GM21529 (cell line): ENCODE measurements around the gene IFRD2.

Experiments used
- ATAC-seq: cut with Tn5 transposase; IDR thresholded peaks from one replicate; pipeline ENCODE4 v1.9.1; 2021; ENCODE audit not compliant: unreplicated experiment

Gene IFRD2, protein sequence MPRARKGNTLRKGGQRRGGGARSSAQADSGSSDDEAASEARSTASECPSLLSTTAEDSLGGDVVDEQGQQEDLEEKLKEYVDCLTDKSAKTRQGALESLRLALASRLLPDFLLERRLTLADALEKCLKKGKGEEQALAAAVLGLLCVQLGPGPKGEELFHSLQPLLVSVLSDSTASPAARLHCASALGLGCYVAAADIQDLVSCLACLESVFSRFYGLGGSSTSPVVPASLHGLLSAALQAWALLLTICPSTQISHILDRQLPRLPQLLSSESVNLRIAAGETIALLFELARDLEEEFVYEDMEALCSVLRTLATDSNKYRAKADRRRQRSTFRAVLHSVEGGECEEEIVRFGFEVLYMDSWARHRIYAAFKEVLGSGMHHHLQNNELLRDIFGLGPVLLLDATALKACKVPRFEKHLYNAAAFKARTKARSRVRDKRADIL

DNA sequence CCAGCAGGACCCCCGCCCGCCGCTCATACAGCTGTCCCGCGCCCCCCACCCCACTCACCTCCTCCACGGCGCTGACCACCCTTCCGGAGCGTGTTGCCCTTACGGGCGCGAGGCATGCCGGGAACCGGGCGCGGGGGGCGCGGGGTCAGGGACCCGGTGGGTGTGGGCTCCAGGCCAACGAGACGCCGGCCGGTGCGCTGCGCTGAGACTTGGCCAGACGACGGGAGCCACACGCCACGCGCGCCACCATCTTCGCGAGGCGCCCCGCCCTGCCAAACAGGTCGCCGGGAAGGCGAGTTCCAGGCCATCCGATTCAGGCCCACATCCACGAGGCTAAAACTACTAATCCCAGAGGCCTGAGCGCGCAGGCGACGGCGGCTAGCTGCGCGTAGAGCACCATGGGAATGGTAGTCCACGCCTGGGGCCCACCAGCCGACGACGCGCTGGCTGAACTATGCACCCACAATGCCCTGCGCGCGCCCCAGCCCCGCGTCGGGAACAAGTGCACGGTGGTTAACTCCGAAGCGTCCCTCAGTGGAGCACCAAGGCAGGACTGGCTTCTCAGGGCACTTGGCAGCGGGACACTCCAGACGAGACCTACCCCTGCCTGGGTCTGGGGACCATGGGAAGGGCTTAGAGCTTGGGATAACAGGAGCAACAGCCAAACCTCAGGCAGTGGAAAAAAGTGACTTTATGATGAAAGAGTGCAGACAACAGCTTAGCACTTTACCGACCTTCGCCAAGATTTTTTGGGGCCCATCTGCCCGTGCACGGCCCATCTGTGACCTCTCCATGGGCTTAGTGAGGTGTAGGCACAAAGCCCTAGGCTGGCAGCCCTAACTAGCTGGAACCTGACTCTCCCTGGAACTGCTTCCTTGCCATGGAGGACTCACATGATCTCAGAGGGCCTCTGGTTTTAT is at the start of gene IFRD2:
TSS of gene IFRD2 (minus strand) at position 271 of the 920 bp plus-strand sequence. CDS start at position 116, 155 bp downstream.
- ATAC-seq = peak; percentile 94

DNA sequence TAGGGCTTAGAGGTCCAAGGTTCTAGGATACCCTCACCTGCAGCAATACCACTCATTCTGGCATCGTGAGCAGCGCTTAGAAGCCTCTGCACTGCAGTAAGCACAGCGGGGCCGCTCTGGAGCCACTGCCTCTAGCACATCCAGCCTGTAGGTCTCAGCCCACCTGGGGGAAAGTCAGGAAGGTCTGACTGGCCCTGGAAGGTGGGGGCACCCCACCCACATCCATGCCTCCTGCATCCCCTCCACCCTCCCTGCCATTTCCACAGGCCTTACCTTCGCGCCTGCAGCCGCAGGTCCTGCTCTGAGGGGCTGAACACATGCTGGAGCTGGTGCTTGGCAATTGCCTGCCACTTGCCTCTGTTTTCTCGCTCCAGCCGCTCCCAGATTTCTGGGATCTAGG is 49.3 kb upstream of the IFRD2 start:
- ATAC-seq = no peak

DNA sequence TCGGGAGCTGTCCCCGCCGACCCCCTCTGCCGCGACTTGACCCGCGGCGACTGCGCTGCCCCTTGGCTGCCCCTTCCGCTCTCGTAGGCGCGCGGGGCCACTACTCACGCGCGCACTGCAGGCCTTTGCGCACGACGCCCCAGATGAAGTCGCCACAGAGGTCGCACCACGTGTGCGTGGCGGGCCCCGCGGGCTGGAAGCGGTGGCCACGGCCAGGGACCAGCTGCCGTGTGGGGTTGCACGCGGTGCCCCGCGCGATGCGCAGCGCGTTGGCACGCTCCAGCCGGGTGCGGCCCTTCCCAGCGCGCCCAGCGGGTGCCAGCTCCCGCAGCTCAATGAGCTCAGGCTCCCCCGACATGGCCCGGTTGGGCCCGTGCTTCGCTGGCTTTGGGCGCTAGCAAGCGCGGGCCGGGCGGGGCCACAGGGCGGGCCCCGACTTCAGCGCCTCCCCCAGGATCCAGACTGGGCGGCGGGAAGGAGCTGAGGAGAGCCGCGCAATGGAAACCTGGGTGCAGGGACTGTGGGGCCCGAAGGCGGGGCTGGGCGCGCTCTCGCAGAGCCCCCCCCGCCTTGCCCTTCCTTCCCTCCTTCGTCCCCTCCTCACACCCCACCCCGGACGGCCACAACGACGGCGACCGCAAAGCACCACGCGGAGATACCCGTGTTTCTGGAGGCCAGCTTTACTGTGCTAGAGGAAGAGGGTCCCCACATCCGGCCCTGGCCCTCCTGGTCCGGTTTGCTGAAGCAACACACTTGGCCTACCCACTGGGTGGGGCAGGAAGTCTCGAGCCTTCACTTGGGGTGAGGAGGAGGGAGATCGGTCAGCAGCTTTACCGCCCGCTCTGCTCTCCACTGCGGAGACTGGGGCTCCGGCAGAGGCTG is 48.5 kb upstream of the IFRD2 start, which contains the start of gene RASSF1:
TSS of gene RASSF1 (minus strand) at position 389 of the 882 bp plus-strand sequence. CDS start at position 358, 31 bp downstream.
- ATAC-seq = peak; percentile 24

DNA sequence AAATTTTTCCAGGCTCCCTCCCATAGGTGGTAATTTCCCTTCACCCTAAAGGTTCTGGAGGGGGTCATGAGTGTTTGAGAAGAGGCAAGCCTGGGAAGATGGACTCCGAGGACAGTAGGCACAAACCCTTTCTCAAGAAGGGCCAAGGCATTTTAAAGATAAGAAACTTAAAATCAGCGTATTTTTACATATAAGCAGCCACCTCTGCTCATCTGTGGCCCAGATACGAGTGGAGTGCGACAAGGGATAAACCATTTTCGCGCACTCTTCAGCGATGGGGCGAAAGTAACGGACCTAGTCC is 47.9 kb upstream of the IFRD2 start:
- no peak for ATAC-seq

DNA sequence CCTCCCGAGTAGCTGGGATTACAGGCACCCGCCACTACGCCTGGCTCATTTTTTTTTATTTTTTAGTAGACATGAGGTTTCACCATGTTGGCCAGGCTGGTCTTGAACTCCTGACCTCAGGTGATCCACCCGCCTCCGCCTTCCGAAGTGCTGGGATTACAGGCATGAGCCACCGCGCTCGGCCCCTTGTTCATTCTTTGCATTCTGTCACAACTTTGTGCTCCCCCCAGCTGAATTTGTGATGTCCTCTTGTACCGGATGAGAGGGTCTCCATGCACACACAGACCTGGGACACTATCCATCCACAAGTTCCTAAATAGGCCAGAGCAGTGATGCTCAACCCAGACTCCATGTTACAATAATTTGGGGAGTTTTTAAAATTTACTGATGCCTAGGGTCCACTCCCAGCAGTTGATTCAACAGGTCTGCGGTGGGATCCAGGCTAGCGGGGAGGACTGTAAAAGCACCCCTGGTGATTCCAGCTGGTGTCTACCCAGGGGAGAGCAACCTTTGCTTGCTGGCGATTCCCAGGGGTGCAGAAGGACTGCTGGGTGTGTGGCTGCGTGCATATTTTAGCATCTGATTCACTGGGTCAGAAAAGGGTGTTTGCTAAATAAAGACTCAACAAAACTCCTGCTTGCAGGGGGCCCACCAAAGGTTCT is 47.4 kb upstream of the IFRD2 start:
- ATAC-seq = no peak

DNA sequence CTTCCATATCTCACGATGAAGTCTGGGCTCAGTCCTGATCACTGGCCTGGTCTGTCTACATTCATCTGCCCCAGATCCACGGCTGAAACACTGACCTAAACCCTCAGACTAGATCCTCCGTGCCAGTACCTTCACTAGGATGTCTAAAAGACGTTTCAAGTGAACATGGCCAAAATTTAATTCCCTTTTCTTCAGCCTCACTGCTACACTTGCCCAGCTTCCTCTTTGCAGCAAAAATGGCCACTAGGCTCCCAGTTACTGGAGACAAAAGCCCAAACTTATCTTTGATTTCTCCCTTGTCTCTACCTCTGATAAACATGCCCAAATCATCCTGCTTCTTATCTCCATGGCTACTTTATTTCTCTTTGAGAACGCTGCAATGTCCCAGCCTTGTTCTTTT is 46.7 kb upstream of the IFRD2 start:
- ATAC-seq = no peak

DNA sequence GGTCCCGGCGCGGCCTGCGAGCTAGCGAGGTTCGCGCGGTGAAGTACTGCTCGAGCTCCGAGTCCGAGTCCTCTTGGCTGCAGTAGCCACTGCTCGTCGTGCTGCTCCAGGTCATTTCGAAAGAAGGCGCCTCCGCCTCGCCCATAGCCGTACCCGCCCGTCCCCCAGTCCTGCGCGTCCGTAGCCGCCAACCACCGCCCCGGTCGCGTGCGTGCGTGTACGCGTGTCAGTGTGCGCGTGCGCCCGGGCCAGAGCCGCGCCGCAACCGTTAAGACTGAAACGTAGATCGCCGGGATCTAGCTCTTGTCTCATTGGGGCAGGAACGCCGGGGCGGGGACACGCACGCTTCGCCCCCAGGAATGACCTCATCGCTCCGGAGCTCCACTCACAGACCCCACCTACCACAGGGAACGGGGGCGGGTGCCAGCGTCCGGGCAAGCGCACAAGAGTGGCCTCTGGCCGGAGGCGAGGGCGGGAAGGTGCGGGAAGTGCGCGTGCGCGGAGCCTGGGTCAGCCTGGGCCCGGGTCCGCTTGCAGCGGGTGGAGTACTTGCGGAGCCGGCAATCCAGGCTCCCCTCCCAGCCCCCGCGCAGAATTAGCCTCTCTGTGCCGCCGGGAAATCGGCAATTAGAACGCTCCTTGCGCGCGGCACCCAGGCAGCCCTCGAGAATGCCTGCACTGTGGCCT is 45.1 kb upstream of the IFRD2 start:
- ATAC-seq = peak; percentile 67

DNA sequence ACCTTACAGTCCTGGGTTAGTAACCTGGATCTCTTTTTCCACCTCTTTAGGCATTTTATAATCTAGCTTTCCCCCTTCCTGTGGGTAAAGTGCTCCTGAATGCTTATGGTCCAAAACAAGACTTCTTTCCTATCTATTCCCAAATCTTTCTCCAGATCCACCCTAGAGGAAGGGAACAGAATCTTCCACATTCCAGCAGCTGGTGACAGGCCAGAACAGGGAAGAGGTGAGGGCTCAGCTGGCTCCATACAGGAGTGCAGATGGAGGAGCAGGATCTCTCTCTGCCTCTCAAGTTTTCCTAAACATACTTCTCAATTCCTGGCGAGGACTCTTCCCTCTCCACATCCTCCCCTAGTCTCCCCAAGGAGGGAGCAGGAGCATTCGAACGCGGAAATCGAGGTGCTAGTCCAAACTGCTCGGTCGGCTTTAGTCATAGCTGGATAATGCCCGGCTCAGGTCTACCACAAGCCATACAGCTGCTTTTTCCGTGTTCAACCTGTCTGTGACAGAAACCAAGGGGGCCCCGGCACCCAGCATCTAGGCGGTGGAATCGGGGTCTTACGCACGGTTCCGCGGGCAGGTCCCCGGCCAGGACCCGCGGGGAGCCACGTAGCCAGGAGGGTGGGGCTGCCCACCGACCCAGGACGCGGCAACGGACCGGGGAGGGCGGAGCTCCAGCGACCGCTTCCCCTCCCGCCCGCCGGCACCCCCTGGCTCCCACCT is 44.4 kb upstream of the IFRD2 start:
- peak; percentile 22 for ATAC-seq

DNA sequence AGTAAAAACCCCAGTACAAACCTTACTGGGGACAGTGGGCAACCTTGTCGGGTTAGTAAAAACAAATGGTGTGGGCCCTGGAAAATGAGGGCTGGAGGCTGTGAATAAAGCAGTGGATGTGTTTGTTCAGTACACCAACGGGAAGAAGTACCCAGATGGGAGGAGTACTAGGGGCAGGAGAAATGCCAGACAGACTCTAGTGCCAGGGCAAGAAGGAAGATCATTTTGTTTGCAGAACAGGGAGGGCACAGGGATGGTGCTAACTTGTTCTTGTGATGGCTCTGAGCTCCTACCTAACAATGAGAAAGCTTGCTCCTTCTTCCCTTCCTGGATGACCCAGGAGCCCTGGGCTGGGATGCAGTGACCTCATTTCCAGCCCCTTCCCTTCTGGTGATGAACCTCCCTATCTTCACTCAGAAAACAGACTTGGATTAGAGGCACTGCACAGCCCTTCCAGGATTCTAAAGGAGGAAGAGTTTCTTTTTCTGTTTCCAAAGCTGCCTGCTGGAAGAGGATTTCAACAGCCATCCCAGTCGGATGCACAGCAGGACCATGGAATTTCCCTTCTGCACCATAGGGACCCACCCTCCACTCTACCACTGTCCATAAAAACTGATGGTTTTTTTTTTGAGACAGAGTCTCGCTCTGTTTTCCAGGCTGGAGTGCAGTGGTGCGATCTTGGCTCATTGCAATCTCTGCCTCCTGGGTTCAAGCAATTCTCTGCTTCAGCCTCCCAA is 42.3 kb upstream of the IFRD2 start:
- ATAC-seq = no peak

DNA sequence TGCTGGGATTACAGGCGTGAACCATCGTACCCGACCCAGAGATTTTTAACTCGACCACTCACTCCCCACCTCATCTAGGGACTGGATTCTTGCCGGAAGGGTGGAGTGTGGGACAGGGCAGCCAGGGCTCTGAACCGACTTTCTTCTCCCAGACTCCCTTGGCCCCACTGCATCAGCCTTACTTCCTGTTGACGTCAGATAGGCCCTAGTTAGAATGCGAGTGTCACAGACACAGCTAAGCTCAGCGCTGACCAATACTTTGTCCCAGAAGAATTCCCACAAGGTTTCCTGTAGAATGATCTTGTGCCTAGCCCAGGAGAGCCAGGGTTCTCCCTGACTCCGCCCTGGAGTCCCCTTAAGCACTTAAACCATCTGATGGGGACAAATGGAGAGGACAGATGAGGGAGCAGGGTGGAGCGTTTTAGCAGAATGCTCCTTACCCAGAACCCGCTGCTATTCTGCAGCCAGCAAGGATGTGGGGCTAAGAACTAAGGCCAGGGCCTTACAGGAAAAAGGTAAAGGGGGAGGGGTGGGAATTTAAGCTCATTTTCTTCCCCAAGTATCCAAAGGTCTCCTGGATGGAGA is 41.6 kb upstream of the IFRD2 start:
- no peak for ATAC-seq

DNA sequence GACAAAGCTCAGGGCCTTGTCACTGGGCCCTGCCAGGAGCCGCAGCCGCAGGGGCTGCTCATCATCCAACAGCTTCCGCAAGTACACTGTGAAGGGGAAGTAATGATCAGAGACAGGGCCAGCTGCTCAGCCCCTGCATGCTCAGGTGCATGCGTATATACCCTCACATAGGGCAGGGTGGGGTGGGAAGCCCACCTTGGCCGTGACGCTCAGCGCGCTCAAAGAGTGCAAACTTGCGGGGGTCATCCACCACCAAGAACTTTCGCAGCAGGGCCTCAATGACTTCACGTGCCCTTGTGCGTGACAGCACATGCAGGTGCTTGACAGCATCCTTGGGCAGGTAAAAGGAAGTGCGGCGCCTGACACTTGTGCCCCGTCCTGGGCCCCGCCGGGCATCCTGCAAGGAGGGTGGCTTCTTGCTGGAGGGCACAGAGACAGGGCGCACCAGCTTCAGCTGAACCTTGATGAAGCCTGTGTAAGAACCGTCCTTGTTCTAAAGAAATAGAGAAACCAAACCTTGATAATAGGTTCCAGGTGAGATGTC is 39.2 kb upstream of the IFRD2 start:
- no peak for ATAC-seq

DNA sequence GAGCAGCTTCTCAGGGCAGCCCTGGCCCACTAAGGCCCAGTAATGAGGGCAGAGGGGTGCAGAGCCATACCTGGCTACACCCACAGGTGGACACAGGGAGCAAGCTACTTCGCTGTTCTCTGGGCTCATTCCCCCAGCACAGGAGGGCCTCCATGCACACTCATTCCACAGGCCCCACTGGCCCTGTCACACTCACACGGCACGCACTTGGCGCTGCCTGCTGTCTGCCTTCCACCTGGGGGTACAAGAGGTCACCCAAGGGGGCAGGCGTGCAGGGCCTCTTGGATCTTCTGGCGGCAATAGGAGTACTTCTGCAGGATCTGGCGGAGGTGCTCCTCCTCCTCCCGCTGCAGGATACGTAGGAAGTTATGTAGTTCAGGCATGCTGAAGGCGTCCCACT is 38.1 kb upstream of the IFRD2 start:
- no peak for ATAC-seq

DNA sequence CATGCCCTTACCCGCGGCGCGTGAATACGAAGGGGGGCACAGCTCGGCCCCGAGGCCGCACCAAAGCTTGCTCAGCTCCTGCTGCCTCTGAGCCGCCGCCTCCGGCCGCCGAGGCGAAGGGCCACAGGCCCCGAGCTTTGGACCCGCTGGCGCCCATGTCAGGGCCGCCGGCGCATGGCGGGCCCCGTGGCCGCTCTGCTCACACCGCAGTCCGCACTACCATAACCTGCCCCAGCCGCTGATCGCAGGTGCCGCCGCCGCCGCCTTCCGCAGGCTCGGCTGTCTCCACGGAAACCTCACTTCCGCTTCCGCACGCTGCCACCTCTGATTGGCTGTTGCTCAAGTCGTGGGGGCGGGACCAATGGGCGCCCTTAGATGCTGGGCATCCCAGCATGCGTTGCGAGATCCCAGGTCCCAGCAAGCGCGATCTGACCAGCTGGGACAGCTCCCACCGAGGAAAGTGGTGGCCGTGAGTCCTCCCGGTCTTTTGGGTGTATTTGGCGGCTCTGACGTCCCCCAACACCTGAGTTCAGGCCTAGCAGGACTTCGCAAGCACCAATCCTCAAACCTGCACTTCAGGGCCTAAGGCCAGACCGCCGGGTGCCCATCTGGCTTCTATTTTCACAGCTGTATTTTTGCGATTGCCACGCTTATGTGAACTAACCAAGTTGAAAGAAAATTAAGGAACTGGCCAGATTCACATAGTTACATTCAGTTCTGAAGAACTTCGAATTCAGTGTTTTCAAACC is 35.9 kb upstream of the IFRD2 start, which contains the start of gene TUSC2:
TSS of gene TUSC2 (minus strand) at position 281 of the 749 bp plus-strand sequence. CDS start at position 157, 124 bp downstream.
- peak; percentile 94 for ATAC-seq

DNA sequence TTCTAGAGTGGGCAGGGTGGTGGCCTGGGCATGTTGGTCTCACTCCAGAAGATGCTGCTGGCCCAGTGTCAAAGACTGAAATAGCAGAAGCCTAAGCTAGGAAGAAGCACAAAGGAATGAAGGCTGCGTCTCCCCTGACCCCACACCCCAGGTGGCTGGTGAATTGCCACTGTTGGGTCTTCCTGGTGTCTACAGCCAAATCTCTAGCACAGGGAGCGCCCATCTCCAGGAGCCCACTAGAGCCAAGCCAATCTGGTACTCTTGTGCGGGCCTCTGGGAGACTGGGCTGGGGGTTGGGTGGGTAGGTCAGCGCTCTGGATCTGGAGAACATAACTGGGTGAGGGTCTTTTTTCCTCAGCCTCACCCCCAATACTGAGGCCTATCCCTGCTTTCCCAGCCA is 34.9 kb upstream of the IFRD2 start:
- ATAC-seq = no peak

DNA sequence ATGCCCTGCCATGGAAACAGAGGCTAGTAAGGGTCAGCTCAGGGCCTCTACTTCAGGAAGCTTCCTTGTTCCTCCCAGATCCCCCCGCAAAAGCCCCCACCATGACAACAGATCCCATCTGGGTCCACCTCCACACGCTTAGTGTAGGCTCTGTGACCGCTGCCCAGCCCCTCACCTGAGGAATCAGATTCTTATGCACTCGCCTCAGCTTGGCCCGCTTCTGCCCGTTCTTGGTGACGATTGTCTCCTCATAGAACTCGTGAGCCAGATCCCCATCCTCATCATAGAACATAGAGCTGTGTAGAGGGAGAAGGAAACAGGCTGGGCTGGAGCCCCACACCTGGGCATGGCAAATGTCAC is 33.9 kb upstream of the IFRD2 start:
- no peak for ATAC-seq

DNA sequence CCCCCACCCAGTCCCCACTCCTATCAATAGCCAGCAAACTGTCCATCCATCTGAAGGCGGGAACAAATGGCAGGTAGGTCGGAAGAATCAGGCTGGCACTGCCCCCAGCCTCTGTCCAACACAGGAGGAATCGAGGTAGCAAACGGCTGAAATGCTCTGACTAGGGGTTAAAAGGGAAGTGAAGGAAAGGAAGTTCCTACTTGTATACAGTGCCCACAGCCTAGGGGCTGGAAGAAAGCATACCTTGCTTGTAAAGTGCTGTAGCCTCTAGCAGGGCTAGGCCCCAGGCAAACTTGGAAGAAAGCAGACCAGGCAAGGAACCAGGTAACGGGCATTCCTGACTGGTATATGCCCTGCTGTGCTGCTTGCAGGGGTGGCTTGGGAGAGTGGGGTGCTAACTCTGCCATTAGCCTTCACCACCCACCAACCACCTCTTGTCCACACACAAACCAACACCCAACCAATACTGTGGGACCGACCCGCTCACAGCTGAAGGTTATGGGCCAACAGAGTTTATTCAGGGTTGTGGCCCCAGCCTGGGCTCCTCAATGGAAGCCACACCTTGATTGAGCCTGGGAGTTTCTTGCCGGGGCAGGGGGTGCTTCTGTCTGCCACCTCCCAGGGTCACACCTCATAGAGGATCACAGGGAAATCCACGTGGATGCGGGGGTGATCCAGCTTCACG is 33.4 kb upstream of the IFRD2 start:
- no peak for ATAC-seq

DNA sequence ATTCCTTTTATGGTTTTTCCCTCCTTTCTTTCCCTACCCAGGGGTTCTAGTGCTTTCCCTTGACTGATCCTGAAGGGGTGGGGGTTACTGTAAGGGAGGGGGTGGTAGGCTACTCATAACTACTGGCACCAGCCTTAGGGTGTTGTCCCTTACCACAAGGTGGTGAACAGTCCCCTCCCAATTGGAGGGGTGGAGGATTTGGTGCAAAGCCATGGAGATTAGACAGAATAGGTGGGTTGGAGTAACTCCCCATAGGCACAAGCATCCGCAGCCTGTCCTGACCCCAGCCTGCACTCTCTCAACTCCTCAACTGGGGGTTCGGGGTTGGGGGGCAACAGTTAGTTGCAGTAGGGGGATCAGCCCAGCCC is 32.9 kb upstream of the IFRD2 start:
- ATAC-seq = no peak
